Tibial nerve (tissue), 3 donors: ENCODE measurements around the gene COG1.

ENCODE experiments used
- POLR2A ChIP-seq, 2 donors: fragments of 450-650 bp; IDR thresholded peaks; one replicate each; pipeline ENCODE4 v1.6.1; 2017; ENCODE audit warnings: antibody characterized with exemption in 2 of 2, mild to moderate bottlenecking in 2 of 2, moderate library complexity in 2 of 2
- TF ChIP-seq, protein P1 (sequence below), 5 experiments: fragments of 200-600 bp in 3 of 5; fragments of 450-650 bp in 2 of 5; sonication (generic) in 3 of 5; IDR thresholded peaks; one replicate each; pipeline ENCODE4 v1.5.1; 2016 to 2019; ENCODE audit warnings: antibody characterized with exemption in 5 of 5, mild to moderate bottlenecking in 3 of 5, moderate library complexity in 2 of 5

DNA sequence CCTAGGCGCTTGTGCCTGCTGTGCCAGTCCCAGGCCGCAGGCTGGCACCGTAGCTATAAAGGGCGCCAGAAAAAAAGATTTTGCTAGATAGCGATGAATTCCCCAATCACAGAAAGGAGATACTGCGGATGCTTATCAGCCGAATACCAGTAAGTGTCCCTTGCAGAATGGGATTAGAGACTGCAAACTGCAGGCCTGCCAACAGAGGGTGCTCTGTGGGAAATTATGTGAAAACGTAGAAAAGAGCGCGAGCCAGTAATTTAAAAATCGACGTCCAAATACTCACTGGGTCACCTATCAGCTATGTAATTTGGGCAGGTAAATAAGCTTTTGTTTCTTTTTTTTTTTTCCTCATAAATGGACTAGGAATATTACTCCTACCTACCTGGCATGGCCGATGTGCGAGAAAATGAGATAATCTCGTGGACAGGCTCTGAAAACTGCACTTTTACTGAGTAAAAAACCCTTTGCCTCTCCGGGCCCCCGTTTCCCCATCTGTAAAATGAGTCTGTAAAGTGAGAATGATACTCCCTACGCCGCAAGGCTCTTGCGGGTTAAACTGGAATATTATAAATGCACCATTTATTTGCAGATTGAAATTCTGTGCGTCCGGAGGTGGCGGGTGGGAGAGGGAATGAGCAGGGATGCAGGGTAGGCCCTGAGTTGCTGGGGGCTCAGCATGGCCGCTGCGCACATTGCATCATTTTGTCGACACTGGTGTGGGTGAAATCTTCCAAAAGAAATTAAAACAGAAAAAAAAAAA lies 1.2 kb upstream of the COG1 start:
- TF ChIP-seq, protein P1, sequence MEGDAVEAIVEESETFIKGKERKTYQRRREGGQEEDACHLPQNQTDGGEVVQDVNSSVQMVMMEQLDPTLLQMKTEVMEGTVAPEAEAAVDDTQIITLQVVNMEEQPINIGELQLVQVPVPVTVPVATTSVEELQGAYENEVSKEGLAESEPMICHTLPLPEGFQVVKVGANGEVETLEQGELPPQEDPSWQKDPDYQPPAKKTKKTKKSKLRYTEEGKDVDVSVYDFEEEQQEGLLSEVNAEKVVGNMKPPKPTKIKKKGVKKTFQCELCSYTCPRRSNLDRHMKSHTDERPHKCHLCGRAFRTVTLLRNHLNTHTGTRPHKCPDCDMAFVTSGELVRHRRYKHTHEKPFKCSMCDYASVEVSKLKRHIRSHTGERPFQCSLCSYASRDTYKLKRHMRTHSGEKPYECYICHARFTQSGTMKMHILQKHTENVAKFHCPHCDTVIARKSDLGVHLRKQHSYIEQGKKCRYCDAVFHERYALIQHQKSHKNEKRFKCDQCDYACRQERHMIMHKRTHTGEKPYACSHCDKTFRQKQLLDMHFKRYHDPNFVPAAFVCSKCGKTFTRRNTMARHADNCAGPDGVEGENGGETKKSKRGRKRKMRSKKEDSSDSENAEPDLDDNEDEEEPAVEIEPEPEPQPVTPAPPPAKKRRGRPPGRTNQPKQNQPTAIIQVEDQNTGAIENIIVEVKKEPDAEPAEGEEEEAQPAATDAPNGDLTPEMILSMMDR (IDR thresholded peaks at IDR 0.05): peak; percentile 73 to 87 (median 84)
- no peak for TF ChIP-seq POLR2A (IDR thresholded peaks at IDR 0.05)
